GM23248 (cell line): Measurements from ENCODE around the gene DCUN1D3. TPM values are rescaled to one million over a fixed set of nuclear protein-coding genes. Genes with fewer than 3 reads are reported as not detected.

Experiments
- DNase-seq: peaks from one replicate; pipeline ENCODE4 v3.0.0-alpha.2; 2015
- H2AFZ ChIP-seq: fragments of 200-600 bp; sonication (generic); 2 replicates; pipeline ENCODE4 v1.6.1; 2016; ENCODE audit warnings: antibody characterized with exemption
- H3F3A ChIP-seq: fragments of 200-600 bp; sonication (generic); 2 replicates; pipeline ENCODE4 v1.6.1; 2016; ENCODE audit warnings: mild to moderate bottlenecking, antibody characterized with exemption, mixed run types; ENCODE audit not compliant: insufficient read depth
- H3K27ac ChIP-seq: fragments of 200-600 bp; sonication (generic); 2 replicates; pipeline ENCODE4 v1.5.1; 2016; ENCODE audit warnings: mild to moderate bottlenecking
- H3K27me3 ChIP-seq: fragments of 200-600 bp; sonication (generic); replicated peaks from 2 replicates; pipeline ENCODE4 v1.6.1; 2016; ENCODE audit warnings: mild to moderate bottlenecking; ENCODE audit not compliant: insufficient read depth
- H3K36me3 ChIP-seq: fragments of 200-600 bp; sonication (generic); 2 replicates; pipeline ENCODE4 v1.6.1; 2016; ENCODE audit warnings: low read depth, mild to moderate bottlenecking
- H3K4me1 ChIP-seq: fragments of 200-600 bp; sonication (generic); 2 replicates; pipeline ENCODE4 v1.6.1; 2016; ENCODE audit warnings: mild to moderate bottlenecking; ENCODE audit not compliant: insufficient read depth
- H3K4me2 ChIP-seq: fragments of 200-600 bp; sonication (generic); one replicate; pipeline ENCODE4 v1.6.1; 2016; ENCODE audit warnings: mild to moderate bottlenecking; ENCODE audit not compliant: unreplicated experiment
- H3K4me3 ChIP-seq: fragments of 200-600 bp; sonication (generic); 2 replicates; pipeline ENCODE4 v1.5.1; 2016; ENCODE audit warnings: mild to moderate bottlenecking
- H3K79me2 ChIP-seq: fragments of 200-600 bp; sonication (generic); 2 replicates; pipeline ENCODE4 v1.6.1; 2016; ENCODE audit warnings: mild to moderate bottlenecking; ENCODE audit not compliant: insufficient read depth
- H3K9ac ChIP-seq: fragments of 200-600 bp; sonication (generic); 2 replicates; pipeline ENCODE4 v1.6.1; 2016; ENCODE audit warnings: mild to moderate bottlenecking
- H3K9me2 ChIP-seq: fragments of 200-600 bp; sonication (generic); 2 replicates; pipeline ENCODE4 v1.6.1; 2016; ENCODE audit warnings: mixed run types, mild to moderate bottlenecking, moderate library complexity; ENCODE audit not compliant: insufficient read depth
- H3K9me3 ChIP-seq: fragments of 200-600 bp; sonication (generic); one replicate; pipeline ENCODE4 v1.6.1; 2017; ENCODE audit warnings: low read depth
- H4K20me1 ChIP-seq: fragments of 200-600 bp; sonication (generic); 2 replicates; pipeline ENCODE4 v1.6.0; 2016; ENCODE audit not compliant: insufficient read depth
- EZH2 ChIP-seq: fragments of 200-600 bp; sonication (generic); IDR thresholded peaks from 2 replicates; pipeline ENCODE4 v1.6.1; 2018; ENCODE audit warnings: antibody characterized with exemption, mild to moderate bottlenecking; ENCODE audit not compliant: insufficient read depth, poor library complexity, severe bottlenecking
- EZH2phosphoT487 ChIP-seq: fragments of 200-600 bp; sonication (generic); IDR thresholded peaks from 2 replicates; pipeline ENCODE4 v1.6.1; 2018; ENCODE audit warnings: antibody characterized with exemption, moderate library complexity, mild to moderate bottlenecking, low read depth; ENCODE audit not compliant: insufficient read depth
- WGBS, 2 experiments: methylation state at CpG; one replicate each; pipeline ENCODE4 v1.1.6; 2015 to 2017; ENCODE audit warnings: low lambda C conversion rate in 2 of 2, low coverage in 1 of 2; ENCODE audit errors: missing lambda C conversion rate in 2 of 2; 5-methylcytosine and 5-hydroxymethylcytosine counted together
- in situ Hi-C: fragments of 300-500 bp; cut with MboI; formaldehyde crosslinking; loops from 2 replicates; pipeline ENCODE4 v1.15.0; 2020
- polyA plus RNA-seq: library from polyadenylated mRNA; unstranded; fragments of >200 nt; fragmentation: Nextera tagmentation; extraction: Ambion mirVana; gene quantifications from 2 replicates; pipeline ENCODE4 v1.2.1, GENCODE V29; 2016
- total RNA-seq: library from RNA; depleted of rRNA; stranded (reverse); fragments of >200 nt; shearing (Covaris generic); gene quantifications from 2 replicates; pipeline ENCODE4 v1.2.3, GENCODE V29; 2014

The DCUN1D3 gene
- total and polyA plus RNA-seq, 2 experiments from 2014 or later, result 15.2 to 35.2 TPM

DNA sequence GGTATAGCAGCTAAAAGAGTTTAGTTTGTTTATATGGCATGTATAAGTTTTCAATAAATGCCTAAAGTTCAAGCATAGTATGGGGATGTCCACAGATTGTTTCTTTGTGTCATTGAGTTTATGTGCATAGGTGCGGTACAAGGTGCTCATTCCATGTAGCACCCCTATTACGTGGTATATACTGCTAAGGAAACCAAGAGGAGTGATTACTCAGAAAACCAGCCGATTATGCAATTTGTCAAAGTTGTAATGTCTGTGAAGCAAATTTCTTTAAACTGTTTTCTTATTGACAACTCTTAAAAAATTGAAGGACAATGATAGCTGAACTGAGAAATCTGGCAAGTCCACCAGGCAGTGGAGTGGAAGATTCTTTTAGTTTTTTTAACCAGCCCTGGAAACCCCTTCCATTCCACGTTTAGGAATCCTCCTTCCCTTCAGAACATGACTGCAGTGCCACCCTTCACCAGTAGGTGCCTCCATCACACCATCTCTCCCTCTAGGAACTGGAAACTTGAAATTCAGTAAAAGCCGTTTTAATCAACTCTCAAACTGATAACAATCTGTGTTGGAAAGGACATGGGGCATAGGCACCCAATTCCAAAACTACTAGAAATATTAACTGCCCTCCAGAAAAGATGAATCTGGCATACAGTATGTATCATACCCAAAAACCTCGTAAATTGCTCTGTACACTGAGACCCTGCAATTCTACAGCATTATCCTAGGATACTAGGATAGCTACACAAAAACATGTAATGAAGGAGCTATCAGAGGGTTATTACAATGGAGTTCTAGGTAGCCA lies 50.4 kb downstream of the DCUN1D3 start:
- in situ Hi-C loops, result loop anchor here (5.0 kb wide), 1 partner anchor 233 kb away; no protein-coding TSS in a partner anchor
- no peak overlapping the region for H3K27ac ChIP-seq
- H3K9me2 ChIP-seq, result no peaks in the 10 kb centered on the region
- H4K20me1 ChIP-seq, result no peaks in the 10 kb centered on the region
- no peak overlapping the region for H2AFZ ChIP-seq
- peaks cover 53% of the 10 kb centered on the region for H3K4me1 ChIP-seq
- H3F3A ChIP-seq, result peaks cover 56% of the 10 kb centered on the region
- peaks cover 4% of the 10 kb centered on the region; the same call in 1 of the 2 replicates for H3K36me3 ChIP-seq
- no peak for TF ChIP-seq EZH2
- TF ChIP-seq EZH2phosphoT487, result no peak
- DNase-seq, result peak; percentile 74
- no peaks in the 10 kb centered on the region for H3K9me3 ChIP-seq
- H3K27me3 ChIP-seq, result no peaks in the 10 kb centered on the region
- WGBS, 2 experiments, result 16 to 19% methylated on average over 6 of the region's 6 CpGs
- H3K4me3 ChIP-seq, result no peak overlapping the region
- peaks cover 25% of the 10 kb centered on the region for H3K79me2 ChIP-seq
- peak overlapping the region; percentile 34; the same call in 1 of the 2 replicates for H3K9ac ChIP-seq
- H3K4me2 ChIP-seq, result peak overlapping the region; percentile 1

DNA sequence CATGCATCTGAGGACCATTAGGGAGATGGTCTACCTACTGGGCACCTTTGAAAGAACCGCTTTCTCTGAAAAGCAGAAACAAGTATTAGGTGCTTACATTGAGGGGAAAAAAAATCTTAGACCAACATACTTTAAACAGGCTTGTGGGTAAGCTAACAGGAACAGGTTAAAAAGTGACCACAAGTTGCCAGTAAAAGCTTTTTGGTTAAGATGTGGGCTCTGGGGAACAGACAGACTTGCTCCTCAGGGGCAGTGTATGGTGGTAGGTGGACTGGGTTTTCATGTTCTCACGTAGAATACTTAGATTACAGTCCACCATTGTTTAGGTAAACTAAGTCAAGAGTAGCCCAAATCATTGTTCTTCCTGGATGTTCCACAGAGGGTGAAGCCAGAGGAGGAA lies 52.6 kb downstream of the DCUN1D3 start:
- no peak for DNase-seq
- H4K20me1 ChIP-seq, result no peaks in the 10 kb centered on the region
- 0 out of 2 replicates have a peak, but pooled peaks cover 10% of the 10 kb centered on the region for H3K79me2 ChIP-seq
- H3K9ac ChIP-seq, result no peak overlapping the region
- in situ Hi-C loops, result no loop called here
- H3K27ac ChIP-seq, result no peak overlapping the region
- no peak for TF ChIP-seq EZH2phosphoT487
- TF ChIP-seq EZH2, result no peak
- no peaks in the 10 kb centered on the region for H3K9me2 ChIP-seq
- H3K4me1 ChIP-seq, result peaks cover 30% of the 10 kb centered on the region
- H2AFZ ChIP-seq, result no peak overlapping the region
- no peak overlapping the region for H3K4me3 ChIP-seq
- WGBS, 2 experiments, result 56 to 71% methylated on average over 2 of the region's 2 CpGs
- H3K9me3 ChIP-seq, result no peaks in the 10 kb centered on the region
- no peaks in the 10 kb centered on the region for H3K27me3 ChIP-seq
- H3F3A ChIP-seq, result peaks cover 35% of the 10 kb centered on the region
- H3K36me3 ChIP-seq, result no peaks in the 10 kb centered on the region
- H3K4me2 ChIP-seq, result no peak overlapping the region

DNA sequence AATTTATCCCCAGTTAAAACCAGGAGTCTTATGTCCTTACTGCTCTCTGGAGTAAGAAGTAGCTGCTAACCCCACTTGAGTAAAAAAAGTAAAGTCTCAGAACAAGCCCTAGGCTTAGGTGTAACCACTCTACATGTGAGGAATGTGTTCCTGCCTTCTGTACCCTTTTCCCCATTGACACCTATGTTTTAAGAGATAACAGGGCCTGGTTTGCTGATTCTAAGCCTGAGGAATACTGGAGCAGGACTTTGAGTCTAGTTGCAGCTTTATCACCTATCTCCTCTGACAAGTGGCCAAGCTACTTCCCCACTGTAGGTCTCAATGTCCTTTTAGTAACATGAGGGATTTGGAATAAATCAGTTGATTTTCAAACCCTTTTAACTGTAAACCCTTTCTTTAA lies 53.6 kb downstream of the DCUN1D3 start:
- Histone ChIP-seq H4K20me1 (no peaks in the 10 kb centered on the region), H3K27me3 (no peaks in the 10 kb centered on the region), H3K4me1 (peaks cover 20% of the 10 kb centered on the region), H3F3A (peaks cover 25% of the 10 kb centered on the region), H3K9me2 (no peaks in the 10 kb centered on the region), H3K36me3 (no peaks in the 10 kb centered on the region), H3K4me3 (no peak overlapping the region), H3K79me2 (0 out of 2 replicates have a peak, but pooled peaks cover 10% of the 10 kb centered on the region), H3K9ac (no peak overlapping the region), H3K9me3 (no peaks in the 10 kb centered on the region), H2AFZ (no peak overlapping the region), H3K4me2 (no peak overlapping the region), H3K27ac (no peak overlapping the region)
- no peak for DNase-seq
- no peak for TF ChIP-seq EZH2
- in situ Hi-C loops, result no loop called here

DNA sequence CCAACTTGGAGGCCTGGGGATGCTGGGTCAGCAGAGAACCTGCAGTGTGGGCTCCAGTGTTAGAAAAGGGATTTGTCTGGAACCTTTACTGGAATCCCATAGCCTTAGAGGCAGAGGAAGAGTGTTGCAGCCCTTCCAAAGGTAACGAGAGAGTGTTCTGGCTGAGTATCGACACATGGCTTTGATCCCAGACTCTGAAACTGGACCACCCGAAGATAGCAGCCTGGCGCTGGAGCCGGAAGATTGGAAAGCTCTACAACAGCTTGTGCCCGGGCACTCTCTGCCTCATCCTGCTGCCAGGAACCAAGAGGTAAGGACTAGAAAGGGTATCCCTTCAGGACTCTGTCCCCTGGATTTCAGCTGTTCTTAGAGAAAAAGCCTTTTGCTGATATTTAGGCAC lies 54.1 kb downstream of the DCUN1D3 start:
- H3K9ac ChIP-seq, result no peak overlapping the region
- no peaks in the 10 kb centered on the region for H4K20me1 ChIP-seq
- no peaks in the 10 kb centered on the region for H3K27me3 ChIP-seq
- no peaks in the 10 kb centered on the region for H3K9me2 ChIP-seq
- 0 out of 2 replicates have a peak, but pooled peaks cover 10% of the 10 kb centered on the region for H3K79me2 ChIP-seq
- no peak overlapping the region for H3K4me2 ChIP-seq
- in situ Hi-C loops, result no loop called here
- peaks cover 20% of the 10 kb centered on the region for H3F3A ChIP-seq
- TF ChIP-seq EZH2, result no peak
- no peak for TF ChIP-seq EZH2phosphoT487
- no peak for DNase-seq
- no peak overlapping the region for H3K4me3 ChIP-seq
- H3K9me3 ChIP-seq, result no peaks in the 10 kb centered on the region
- H3K4me1 ChIP-seq, result peaks cover 15% of the 10 kb centered on the region
- H2AFZ ChIP-seq, result no peak overlapping the region
- no peak overlapping the region for H3K27ac ChIP-seq
- no peaks in the 10 kb centered on the region for H3K36me3 ChIP-seq
- WGBS, 2 experiments, result 45 to 47% methylated on average over 6 of the region's 6 CpGs
